ENCODE measurements around the gene RAB11FIP3.
"Not testable (repeated sequence)": the region's sequence is repeated elsewhere in the genome, so short reads cannot be mapped to it uniquely, and the experiment has no call there.

Gene RAB11FIP3

GRCh38 chr16:503150-504071, 78.0 kb downstream of the RAB11FIP3 start:
- no peak for TF ChIP-seq CTCF (conservative IDR thresholded peaks at IDR 0.05; ENCODE audit: low read depth, low read length)
- no peak for DNase-seq (ENCODE audit: low read depth)
- no peak overlapping the region for H3K4me3 ChIP-seq (ENCODE audit: low read length)

- no peak overlapping the region for H3K4me3 ChIP-seq (ENCODE audit: low read length)
- DNase-seq (ENCODE audit: low read depth), result no peak
- no peak for TF ChIP-seq CTCF (conservative IDR thresholded peaks at IDR 0.05; ENCODE audit: low read depth, low read length)
Measured at GRCh38 chr16:505479-506245, 80.2 kb downstream of the RAB11FIP3 start.

DNA sequence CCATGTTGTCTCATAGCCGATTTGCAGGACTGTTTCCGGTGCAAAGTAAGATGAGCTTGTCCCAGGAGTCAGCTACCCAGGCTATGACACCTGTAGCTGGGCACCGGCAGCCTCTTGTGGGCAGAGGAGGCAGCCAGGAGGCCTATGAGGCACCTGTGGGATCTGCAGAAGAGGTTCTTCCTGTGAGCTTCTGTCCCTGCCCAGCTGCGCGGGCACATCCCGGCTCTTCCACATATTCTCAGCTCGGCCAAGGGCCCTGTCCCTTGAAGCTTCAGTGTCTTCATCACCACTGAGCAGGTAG, 80.7 kb downstream of the RAB11FIP3 start:
- DNase-seq (ENCODE audit: low read depth), result no peak
- no peak for TF ChIP-seq CTCF (conservative IDR thresholded peaks at IDR 0.05; ENCODE audit: low read depth, low read length)
- no peak overlapping the region for H3K4me3 ChIP-seq (ENCODE audit: low read length)

- not testable (repeated sequence) for H3K4me3 ChIP-seq (ENCODE audit: low read length); DNase-seq (ENCODE audit: low read depth)
Measured at GRCh38 chr16:507527-507926, 82.1 kb downstream of the RAB11FIP3 start.

- TF ChIP-seq CTCF (conservative IDR thresholded peaks at IDR 0.05; ENCODE audit: low read depth, low read length), result no peak
- H3K4me3 ChIP-seq (ENCODE audit: low read length), result no peak overlapping the region
- DNase-seq (ENCODE audit: low read depth), result no peak
Measured at GRCh38 chr16:507996-508395, 82.5 kb downstream of the RAB11FIP3 start.

GRCh38 chr16:508884-509736, 83.7 kb downstream of the RAB11FIP3 start:
- no peak for TF ChIP-seq CTCF (conservative IDR thresholded peaks at IDR 0.05; ENCODE audit: low read depth, low read length)
- H3K4me3 ChIP-seq (ENCODE audit: low read length), result no peak overlapping the region
- no peak for DNase-seq (ENCODE audit: low read depth)
